CD14-positive monocyte (primary cell): Measurements from ENCODE around the gene FADS2. TPM values are rescaled to one million over a fixed set of nuclear protein-coding genes. Genes with fewer than 3 reads are reported as not detected.

Experiments used
- DNase-seq, 3 donors: peaks; one replicate each; pipeline ENCODE4 v3.0.0-alpha.2; 2011 to 2022
- H2AFZ ChIP-seq: 2 replicates; pipeline ENCODE4 v1.6.0; 2012; ENCODE audit warnings: mild to moderate bottlenecking, low read depth, low read length, inconsistent platforms; ENCODE audit not compliant: insufficient read depth, poor library complexity, severe bottlenecking
- H3K27ac ChIP-seq, 2 donors: 1 replicate in 1 of 2; 2 replicates in 1 of 2; pipeline ENCODE4 v1.5.1; 2012 to 2013; ENCODE audit warnings: low read length in 2 of 2, control low read depth in 1 of 2, inconsistent platforms in 1 of 2, low read depth in 1 of 2, mild to moderate bottlenecking in 1 of 2
- H3K27me3 ChIP-seq, 2 donors: one replicate each; pipeline versions ENCODE4 v1.6.0 to v1.6.1; 2011 to 2013; ENCODE audit warnings: low read length in 2 of 2; ENCODE audit not compliant: control insufficient read depth in 2 of 2, insufficient read depth in 2 of 2
- H3K36me3 ChIP-seq, 2 donors: replicated peaks in 1 of 2; 1 replicate in 1 of 2; 2 replicates in 1 of 2; pipeline versions ENCODE4 v1.5.1 to v1.6.1; 2012 to 2013; ENCODE audit warnings: low read length in 2 of 2, control low read depth in 1 of 2, inconsistent platforms in 1 of 2, mild to moderate bottlenecking in 1 of 2; ENCODE audit not compliant: insufficient read depth in 2 of 2, control insufficient read depth in 1 of 2
- H3K4me1 ChIP-seq, 2 donors: 1 replicate in 1 of 2; 2 replicates in 1 of 2; pipeline versions ENCODE4 v1.5.1 to v1.6.1; 2012 to 2013; ENCODE audit warnings: low read length in 2 of 2, control low read depth in 1 of 2, inconsistent platforms in 1 of 2, mild to moderate bottlenecking in 1 of 2, moderate library complexity in 1 of 2; ENCODE audit not compliant: insufficient read depth in 2 of 2, control insufficient read depth in 1 of 2
- H3K4me2 ChIP-seq: replicated peaks from 2 replicates; pipeline ENCODE3; 2012; ENCODE audit warnings: low read length, moderate library complexity, mild to moderate bottlenecking; ENCODE audit not compliant: poor library complexity, severe bottlenecking; ENCODE audit errors: extremely low read depth
- H3K4me3 ChIP-seq, 3 experiments: fragments of 200-600 bp in 1 of 3; sonication (generic) in 1 of 3; replicated peaks in 1 of 3; 1 replicate in 2 of 3; 2 replicates in 1 of 3; pipeline ENCODE4 v1.5.1; 2011 to 2013; ENCODE audit warnings: low read length in 3 of 3, mild to moderate bottlenecking in 3 of 3, control low read depth in 2 of 3, low read depth in 2 of 3, inconsistent platforms in 1 of 3, moderate library complexity in 1 of 3
- H3K79me2 ChIP-seq: 2 replicates; pipeline ENCODE4 v1.6.0; 2012; ENCODE audit warnings: mild to moderate bottlenecking, control low read depth, inconsistent platforms, low read length, moderate library complexity; ENCODE audit not compliant: insufficient read depth
- H3K9ac ChIP-seq: 2 replicates; pipeline ENCODE4 v1.6.0; 2017; ENCODE audit warnings: low read length, mild to moderate bottlenecking; ENCODE audit not compliant: insufficient read depth, poor library complexity, severe bottlenecking
- H3K9me3 ChIP-seq, 2 donors: replicated peaks in 1 of 2; 1 replicate in 1 of 2; 2 replicates in 1 of 2; pipeline versions ENCODE4 v1.5.1 to v1.6.1; 2012 to 2013; ENCODE audit warnings: low read length in 2 of 2, control low read depth in 1 of 2; ENCODE audit not compliant: control insufficient read depth in 1 of 2, insufficient read depth in 1 of 2
- H4K20me1 ChIP-seq: 2 replicates; pipeline ENCODE4 v1.6.0; 2012; ENCODE audit warnings: mild to moderate bottlenecking, low read length, control low read depth, moderate library complexity; ENCODE audit not compliant: insufficient read depth
- H3K27ac Mint-ChIP-seq, 7 donors: one replicate each; pipeline ENCODE4 v1.8.0; 2020; ENCODE audit warnings: mild to moderate bottlenecking in 7 of 7, mixed read lengths in 7 of 7, moderate library complexity in 6 of 7, inconsistent platforms in 2 of 7
- H3K27me3 Mint-ChIP-seq, 3 donors: one replicate each; pipeline ENCODE4 v1.8.0; 2021 to 2022; ENCODE audit warnings: low read depth in 3 of 3, mild to moderate bottlenecking in 3 of 3, mixed read lengths in 3 of 3, moderate library complexity in 3 of 3, inconsistent platforms in 1 of 3
- H3K36me3 Mint-ChIP-seq, 2 donors: one replicate each; pipeline ENCODE4 v1.8.0; 2020; ENCODE audit warnings: mixed read lengths in 2 of 2, inconsistent platforms in 1 of 2, mild to moderate bottlenecking in 1 of 2
- H3K4me1 Mint-ChIP-seq: one replicate; pipeline ENCODE4 v1.8.0; 2020; ENCODE audit warnings: mild to moderate bottlenecking, mixed read lengths
- H3K4me3 Mint-ChIP-seq, 2 donors: one replicate each; pipeline ENCODE4 v1.8.0; 2020; ENCODE audit warnings: mild to moderate bottlenecking in 2 of 2, mixed read lengths in 2 of 2, moderate library complexity in 1 of 2
- H3K9me3 Mint-ChIP-seq, 7 donors: one replicate each; pipeline ENCODE4 v1.8.0; 2020 to 2022; ENCODE audit warnings: mixed read lengths in 7 of 7, mild to moderate bottlenecking in 6 of 7, moderate library complexity in 6 of 7, inconsistent platforms in 2 of 7
- CTCF ChIP-seq: fragments of 200-600 bp; IDR thresholded peaks from one replicate; pipeline ENCODE4 v1.8.0; 2022; ENCODE audit warnings: antibody characterized with exemption, mild to moderate bottlenecking
- WGBS: methylation state at CpG from one replicate; pipeline ENCODE4 v1.1.5; 2013; ENCODE audit warnings: missing lambda C conversion rate; ENCODE audit not compliant: insufficient coverage; 5-methylcytosine and 5-hydroxymethylcytosine counted together
- intact Hi-C, 2 donors: fragments of 100-400 bp; cut with micrococcal nuclease; formaldehyde crosslinking; loops; one replicate each; pipeline versions ENCODE4 v1.15.0 to v1.15.1; 2023
- polyA plus RNA-seq, 3 donors: library from polyadenylated mRNA; depleted of rRNA in 1 of 3; unstranded in 2 of 3; stranded (reverse) in 1 of 3; fragments of 300-500 nt in 2 of 3; fragments of >200 nt in 1 of 3; fragmentation: Illumina TruSeq in 2 of 3; gene quantifications; 1 replicate in 2 of 3; 2 replicates in 1 of 3; pipeline ENCODE4 v1.2.3, GENCODE V29; 2012 to 2021

The FADS2 gene
- polyA plus RNA-seq, 3 donors = 5.1 to 19.9 (median 6.4) TPM

GRCh38 chr11:61895718-61896059 lies 67.6 kb downstream of the FADS2 start:
- Histone ChIP-seq H2AFZ (no peak overlapping the region), H4K20me1 (no peaks in the 10 kb centered on the region), H3K4me1 (peaks cover 7 to 30% of the 10 kb centered on the region in 2 donors), H3K79me2 (no peaks in the 10 kb centered on the region), H3K36me3 (no peaks in the 10 kb centered on the region), H3K27me3 (peaks cover 0 to 13% of the 10 kb centered on the region in 2 donors), H3K4me2 (no peak overlapping the region), H3K4me3 (no peak overlapping the region), H3K9me3 (no peaks in the 10 kb centered on the region), H3K9ac (no peak overlapping the region), H3K27ac (no peak overlapping the region)
- peaks cover 0 to 2% (median 0%) of the 10 kb centered on the region in 7 donors for H3K9me3 Mint-ChIP-seq
- 100% methylated on average over 1 of the region's 4 CpGs for WGBS
- peaks cover 7 to 15% (median 9%) of the 10 kb centered on the region in 3 donors for H3K27me3 Mint-ChIP-seq
- intact Hi-C loops = loop anchor here in 1 of 2 donors (2.0 kb wide), 1 partner anchor 213 kb away; no protein-coding TSS in a partner anchor
- TF ChIP-seq CTCF = no peak
- no peaks in the 10 kb centered on the region for H3K36me3 Mint-ChIP-seq
- no peak overlapping the region for H3K27ac Mint-ChIP-seq
- DNase-seq = no peak
- H3K4me3 Mint-ChIP-seq = no peak overlapping the region
- H3K4me1 Mint-ChIP-seq = peaks cover 24% of the 10 kb centered on the region

- no peak for TF ChIP-seq CTCF
- H3K4me3 ChIP-seq = no peak overlapping the region
- no peak for DNase-seq
- Mint-ChIP-seq H3K9me3 (peaks cover 0 to 2% (median 0%) of the 10 kb centered on the region in 7 donors), H3K36me3 (no peaks in the 10 kb centered on the region), H3K27ac (peak overlapping the region in 3 of 7 donors; percentile 50 to 60 (median 53)), H3K27me3 (peaks cover 7 to 12% (median 7%) of the 10 kb centered on the region in 3 donors), H3K4me1 (peaks cover 21% of the 10 kb centered on the region), H3K4me3 (no peak overlapping the region)
- H3K4me1 ChIP-seq = peaks cover 1 to 21% of the 10 kb centered on the region in 2 donors
- intact Hi-C loops = loop anchor here in 1 of 2 donors (2.0 kb wide), 1 partner anchor 212 kb away; no protein-coding TSS in a partner anchor
- no peaks in the 10 kb centered on the region for H3K9me3 ChIP-seq
- H3K27ac ChIP-seq = no peak overlapping the region
- no peaks in the 10 kb centered on the region for H3K79me2 ChIP-seq
- no peaks in the 10 kb centered on the region for H3K36me3 ChIP-seq
- H4K20me1 ChIP-seq = no peaks in the 10 kb centered on the region
- H2AFZ ChIP-seq = no peak overlapping the region
- 95% methylated on average over 7 of the region's 15 CpGs for WGBS
- no peak overlapping the region for H3K9ac ChIP-seq
- H3K4me2 ChIP-seq = no peak overlapping the region
- H3K27me3 ChIP-seq = peaks cover 0 to 9% of the 10 kb centered on the region in 2 donors
These were observed 68.7 kb downstream of the FADS2 start for GRCh38 chr11:61896665-61897386.
